Lower leg skin (tissue), 3 donors: Measurements from ENCODE around the gene CRTC3.

Experiments used
- POLR2A ChIP-seq, 2 donors: fragments of 450-650 bp; IDR thresholded peaks; one replicate each; pipeline ENCODE4 v1.6.1; 2016 to 2017; ENCODE audit warnings: antibody characterized with exemption in 2 of 2, mild to moderate bottlenecking in 1 of 2, moderate library complexity in 1 of 2
- TF ChIP-seq, protein P1 (sequence below), 3 donors: fragments of 450-650 bp; IDR thresholded peaks; one replicate each; pipeline ENCODE4 v1.5.1; 2016; ENCODE audit warnings: antibody characterized with exemption in 3 of 3, mild to moderate bottlenecking in 3 of 3, moderate library complexity in 2 of 3

DNA sequence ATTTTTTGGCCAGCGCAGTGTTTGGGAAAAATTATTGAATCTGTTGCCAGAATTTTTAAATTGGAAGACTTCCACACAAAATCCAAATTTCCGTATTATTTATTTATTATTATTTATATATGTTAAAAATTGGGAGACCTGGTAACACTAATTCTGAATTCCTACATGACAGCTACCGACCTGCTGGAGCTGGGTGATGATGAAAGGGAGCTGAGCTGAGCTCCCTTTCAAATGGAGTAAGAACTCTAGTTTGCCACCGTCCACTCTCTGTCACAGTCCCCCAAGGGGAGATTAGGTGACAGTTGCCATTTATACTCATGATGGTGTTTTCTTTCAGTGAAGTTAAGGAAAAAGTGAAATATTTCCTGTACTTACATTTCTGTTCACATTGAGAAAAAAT, 1.4 kb downstream of the CRTC3 start:
- TF ChIP-seq, protein P1, sequence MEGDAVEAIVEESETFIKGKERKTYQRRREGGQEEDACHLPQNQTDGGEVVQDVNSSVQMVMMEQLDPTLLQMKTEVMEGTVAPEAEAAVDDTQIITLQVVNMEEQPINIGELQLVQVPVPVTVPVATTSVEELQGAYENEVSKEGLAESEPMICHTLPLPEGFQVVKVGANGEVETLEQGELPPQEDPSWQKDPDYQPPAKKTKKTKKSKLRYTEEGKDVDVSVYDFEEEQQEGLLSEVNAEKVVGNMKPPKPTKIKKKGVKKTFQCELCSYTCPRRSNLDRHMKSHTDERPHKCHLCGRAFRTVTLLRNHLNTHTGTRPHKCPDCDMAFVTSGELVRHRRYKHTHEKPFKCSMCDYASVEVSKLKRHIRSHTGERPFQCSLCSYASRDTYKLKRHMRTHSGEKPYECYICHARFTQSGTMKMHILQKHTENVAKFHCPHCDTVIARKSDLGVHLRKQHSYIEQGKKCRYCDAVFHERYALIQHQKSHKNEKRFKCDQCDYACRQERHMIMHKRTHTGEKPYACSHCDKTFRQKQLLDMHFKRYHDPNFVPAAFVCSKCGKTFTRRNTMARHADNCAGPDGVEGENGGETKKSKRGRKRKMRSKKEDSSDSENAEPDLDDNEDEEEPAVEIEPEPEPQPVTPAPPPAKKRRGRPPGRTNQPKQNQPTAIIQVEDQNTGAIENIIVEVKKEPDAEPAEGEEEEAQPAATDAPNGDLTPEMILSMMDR (IDR thresholded peaks at IDR 0.05), result no peak
- no peak for TF ChIP-seq POLR2A (IDR thresholded peaks at IDR 0.05)
